Retinal pigment epithelial cell (primary cell): ENCODE results near the gene OPN1LW.

Experiments used
- DNase-seq: peaks from one replicate; pipeline ENCODE4 v3.0.0-alpha.2; 2010; ENCODE audit warnings: low read depth
- H3K4me3 ChIP-seq: 2 replicates; pipeline ENCODE4 v1.5.1; 2011; ENCODE audit warnings: mild to moderate bottlenecking, low read length, control low read depth, moderate library complexity
- TF ChIP-seq, protein P1 (sequence below): conservative IDR thresholded peaks from 2 replicates; pipeline ENCODE4 v1.5.1; 2011; ENCODE audit warnings: low read depth, low read length, control low read depth, inconsistent platforms

Gene OPN1LW

GRCh38 chrX:154135458-154136229 is 8.4 kb upstream of the OPN1LW start:
- no peak overlapping the region for H3K4me3 ChIP-seq
- TF ChIP-seq, protein P1, sequence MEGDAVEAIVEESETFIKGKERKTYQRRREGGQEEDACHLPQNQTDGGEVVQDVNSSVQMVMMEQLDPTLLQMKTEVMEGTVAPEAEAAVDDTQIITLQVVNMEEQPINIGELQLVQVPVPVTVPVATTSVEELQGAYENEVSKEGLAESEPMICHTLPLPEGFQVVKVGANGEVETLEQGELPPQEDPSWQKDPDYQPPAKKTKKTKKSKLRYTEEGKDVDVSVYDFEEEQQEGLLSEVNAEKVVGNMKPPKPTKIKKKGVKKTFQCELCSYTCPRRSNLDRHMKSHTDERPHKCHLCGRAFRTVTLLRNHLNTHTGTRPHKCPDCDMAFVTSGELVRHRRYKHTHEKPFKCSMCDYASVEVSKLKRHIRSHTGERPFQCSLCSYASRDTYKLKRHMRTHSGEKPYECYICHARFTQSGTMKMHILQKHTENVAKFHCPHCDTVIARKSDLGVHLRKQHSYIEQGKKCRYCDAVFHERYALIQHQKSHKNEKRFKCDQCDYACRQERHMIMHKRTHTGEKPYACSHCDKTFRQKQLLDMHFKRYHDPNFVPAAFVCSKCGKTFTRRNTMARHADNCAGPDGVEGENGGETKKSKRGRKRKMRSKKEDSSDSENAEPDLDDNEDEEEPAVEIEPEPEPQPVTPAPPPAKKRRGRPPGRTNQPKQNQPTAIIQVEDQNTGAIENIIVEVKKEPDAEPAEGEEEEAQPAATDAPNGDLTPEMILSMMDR = no peak
- DNase-seq = no peak

DNA sequence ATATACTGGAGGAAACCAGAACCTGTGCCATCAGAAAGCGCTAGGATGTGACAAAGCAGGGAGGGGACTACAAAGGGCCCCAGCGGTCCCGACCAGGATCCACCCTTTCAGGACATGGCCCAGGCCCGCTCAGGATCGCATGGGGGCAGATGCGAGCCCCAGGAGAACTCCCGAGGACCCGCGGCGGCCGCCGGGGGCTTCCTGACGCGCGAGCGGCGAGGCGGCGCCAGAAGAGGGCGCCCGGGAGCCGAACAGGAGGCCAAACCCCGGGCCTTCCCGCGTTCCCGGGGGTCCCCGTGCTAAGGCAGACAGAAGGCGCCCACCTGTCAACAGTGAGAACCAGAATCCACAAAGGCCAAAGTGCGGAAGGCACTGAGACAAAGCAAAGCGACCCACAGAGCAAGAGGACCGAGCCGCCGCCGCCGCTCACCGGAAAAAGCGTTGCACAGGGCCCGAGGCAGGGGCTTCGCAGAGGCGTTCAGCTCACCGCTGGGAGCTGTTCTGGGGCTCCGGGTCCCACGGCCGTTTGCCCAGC is 7.3 kb upstream of the OPN1LW start:
- no peak for DNase-seq
- TF ChIP-seq, protein P1 = peak; percentile 60
- peak overlapping the region; percentile 14 for H3K4me3 ChIP-seq

GRCh38 chrX:154138857-154139256 is 5.2 kb upstream of the OPN1LW start:
- TF ChIP-seq, protein P1 = no peak
- DNase-seq = no peak
- H3K4me3 ChIP-seq = no peak overlapping the region

GRCh38 chrX:154140206-154140605 is 3.8 kb upstream of the OPN1LW start:
- TF ChIP-seq, protein P1 = no peak
- DNase-seq = no peak
- H3K4me3 ChIP-seq = no peak overlapping the region

DNA sequence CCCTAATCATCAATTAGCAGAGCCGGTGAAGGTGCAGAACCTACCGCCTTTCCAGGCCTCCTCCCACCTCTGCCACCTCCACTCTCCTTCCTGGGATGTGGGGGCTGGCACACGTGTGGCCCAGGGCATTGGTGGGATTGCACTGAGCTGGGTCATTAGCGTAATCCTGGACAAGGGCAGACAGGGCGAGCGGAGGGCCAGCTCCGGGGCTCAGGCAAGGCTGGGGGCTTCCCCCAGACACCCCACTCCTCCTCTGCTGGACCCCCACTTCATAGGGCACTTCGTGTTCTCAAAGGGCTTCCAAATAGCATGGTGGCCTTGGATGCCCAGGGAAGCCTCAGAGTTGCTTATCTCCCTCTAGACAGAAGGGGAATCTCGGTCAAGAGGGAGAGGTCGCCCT is 3.3 kb upstream of the OPN1LW start:
- no peak overlapping the region for H3K4me3 ChIP-seq
- TF ChIP-seq, protein P1 = no peak
- DNase-seq = no peak

DNA sequence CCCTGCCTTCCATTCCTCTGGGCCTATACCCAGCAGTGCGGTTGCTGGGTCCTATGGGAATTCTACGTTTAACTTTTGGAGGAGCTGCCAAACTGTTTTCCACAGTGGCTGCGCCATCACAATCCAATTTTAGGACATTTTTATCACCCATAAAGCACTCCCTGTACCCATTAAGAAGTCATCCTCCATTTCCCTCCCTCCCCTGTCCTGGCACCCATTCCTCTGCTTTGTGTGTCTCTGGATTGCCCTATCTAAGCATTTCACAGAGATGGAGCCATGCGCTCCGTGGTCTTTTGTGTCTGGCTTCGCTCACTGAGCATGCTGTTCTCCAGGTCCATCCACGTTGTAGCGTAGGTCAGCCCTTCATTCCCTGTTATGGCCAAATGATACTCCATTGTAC is 1.7 kb upstream of the OPN1LW start:
- no peak overlapping the region for H3K4me3 ChIP-seq
- no peak for DNase-seq
- TF ChIP-seq, protein P1 = no peak
